ENCODE measurements around the gene PCDHA4.
"Not testable (repeated sequence)": the region's sequence is repeated elsewhere in the genome, so short reads cannot be mapped to it uniquely, and the experiment has no call there.

PCDHA4 gene

GRCh38 chr5:140796072-140796717, 10.7 kb upstream of the PCDHA4 start:
- not testable (repeated sequence) for H3K4me1 ChIP-seq (ENCODE audit: control insufficient read depth, low read depth, low read length); H3K27ac ChIP-seq (ENCODE audit: low read length); H3K9ac ChIP-seq (ENCODE audit: low read length); H3K4me3 ChIP-seq (ENCODE audit: low read length); H3K36me3 ChIP-seq (ENCODE audit: control insufficient read depth, low read depth, low read length); H3K27me3 ChIP-seq (ENCODE audit: control insufficient read depth, insufficient read depth, low read length)
- peaks cover 28% of the 10 kb centered on the region for H3K9me3 ChIP-seq (ENCODE audit: control insufficient read depth, low read depth, low read length)

DNA sequence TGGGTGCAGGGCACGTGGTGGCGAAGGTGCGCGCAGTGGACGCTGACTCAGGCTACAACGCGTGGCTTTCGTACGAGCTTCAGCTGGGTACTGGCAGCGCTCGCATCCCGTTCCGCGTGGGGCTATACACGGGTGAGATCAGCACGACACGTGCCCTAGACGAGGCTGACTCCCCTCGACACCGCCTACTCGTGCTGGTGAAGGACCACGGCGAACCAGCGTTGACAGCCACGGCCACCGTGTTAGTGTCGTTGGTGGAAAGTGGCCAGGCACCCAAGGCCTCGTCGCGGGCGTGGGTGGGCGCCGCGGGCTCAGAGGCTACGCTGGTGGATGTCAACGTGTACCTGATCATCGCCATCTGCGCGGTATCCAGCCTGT, 10.2 kb upstream of the PCDHA4 start:
- H3K4me3 ChIP-seq (ENCODE audit: low read length): no peak overlapping the region
- H3K4me1 ChIP-seq (ENCODE audit: control insufficient read depth, low read depth, low read length): no peaks in the 10 kb centered on the region
- no peak overlapping the region for H3K27ac ChIP-seq (ENCODE audit: low read length)
- no peaks in the 10 kb centered on the region for H3K36me3 ChIP-seq (ENCODE audit: control insufficient read depth, low read depth, low read length)
- H3K9ac ChIP-seq (ENCODE audit: low read length): no peak overlapping the region
- no peaks in the 10 kb centered on the region for H3K27me3 ChIP-seq (ENCODE audit: control insufficient read depth, insufficient read depth, low read length)
- peaks cover 28% of the 10 kb centered on the region for H3K9me3 ChIP-seq (ENCODE audit: control insufficient read depth, low read depth, low read length)

GRCh38 chr5:140800816-140801493, 5.9 kb upstream of the PCDHA4 start, which contains the start of gene PCDHA3:
Gene PCDHA3 (plus strand): TSS chr5:140801057.
- no peak within 1 kb of the TSS for H3K4me3 ChIP-seq (ENCODE audit: low read length)

DNA sequence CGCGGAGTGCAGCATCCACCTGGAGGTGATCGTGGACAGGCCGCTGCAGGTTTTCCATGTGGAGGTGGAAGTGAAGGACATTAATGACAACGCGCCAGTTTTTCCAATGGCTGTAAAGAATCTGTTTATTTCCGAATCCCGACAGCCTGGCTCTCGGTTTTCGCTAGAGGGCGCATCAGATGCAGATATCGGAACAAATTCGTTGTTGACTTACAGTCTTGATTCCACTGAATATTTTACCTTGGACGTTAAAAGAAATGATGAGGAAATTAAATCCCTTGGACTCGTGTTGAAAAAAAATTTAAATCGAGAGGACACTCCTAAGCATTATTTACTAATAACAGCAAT, 5.4 kb upstream of the PCDHA4 start:
- Histone ChIP-seq H3K9ac (ENCODE audit: low read length) (no peak overlapping the region), H3K27me3 (ENCODE audit: control insufficient read depth, insufficient read depth, low read length) (no peaks in the 10 kb centered on the region), H3K9me3 (ENCODE audit: control insufficient read depth, low read depth, low read length) (peaks cover 13% of the 10 kb centered on the region), H3K4me3 (ENCODE audit: low read length) (no peak overlapping the region), H3K27ac (ENCODE audit: low read length) (no peak overlapping the region), H3K4me1 (ENCODE audit: control insufficient read depth, low read depth, low read length) (peaks cover 5% of the 10 kb centered on the region), H3K36me3 (ENCODE audit: control insufficient read depth, low read depth, low read length) (no peaks in the 10 kb centered on the region)

More at GRCh38 chr5:140800816-140801493, 5.9 kb upstream of the PCDHA4 start, which contains the start of gene PCDHA3:
- H3K27me3 ChIP-seq (ENCODE audit: control insufficient read depth, insufficient read depth, low read length): no peaks in the 10 kb centered on the region
- peaks cover 13% of the 10 kb centered on the region for H3K9me3 ChIP-seq (ENCODE audit: control insufficient read depth, low read depth, low read length)
- no peaks in the 10 kb centered on the region for H3K36me3 ChIP-seq (ENCODE audit: control insufficient read depth, low read depth, low read length)
- no peak within 1 kb of the TSS for H3K27ac ChIP-seq (ENCODE audit: low read length)
- no peak within 1 kb of the TSS for H3K9ac ChIP-seq (ENCODE audit: low read length)
- H3K4me1 ChIP-seq (ENCODE audit: control insufficient read depth, low read depth, low read length): peaks cover under 1% of the 10 kb centered on the region

DNA sequence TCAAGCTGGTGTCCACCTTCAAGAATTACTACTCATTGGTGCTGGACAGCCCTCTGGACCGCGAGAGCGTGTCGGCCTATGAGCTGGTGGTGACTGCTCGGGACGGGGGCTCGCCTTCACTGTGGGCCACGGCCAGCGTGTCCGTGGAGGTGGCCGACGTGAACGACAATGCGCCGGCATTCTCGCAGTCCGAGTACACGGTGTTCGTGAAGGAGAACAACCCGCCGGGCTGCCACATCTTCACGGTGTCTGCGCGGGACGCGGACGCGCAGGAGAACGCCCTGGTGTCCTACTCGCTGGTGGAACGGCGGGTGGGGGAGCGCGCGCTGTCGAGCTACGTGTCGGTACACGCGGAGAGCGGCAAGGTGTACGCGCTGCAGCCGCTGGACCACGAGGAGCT, 4.5 kb upstream of the PCDHA4 start:
- not testable (repeated sequence) for H3K4me3 ChIP-seq (ENCODE audit: low read length); H3K9ac ChIP-seq (ENCODE audit: low read length); H3K27ac ChIP-seq (ENCODE audit: low read length); H3K4me1 ChIP-seq (ENCODE audit: control insufficient read depth, low read depth, low read length); H3K36me3 ChIP-seq (ENCODE audit: control insufficient read depth, low read depth, low read length); H3K9me3 ChIP-seq (ENCODE audit: control insufficient read depth, low read depth, low read length); H3K27me3 ChIP-seq (ENCODE audit: control insufficient read depth, insufficient read depth, low read length)

GRCh38 chr5:140802781-140803271, 4.0 kb upstream of the PCDHA4 start:
- H3K9me3 ChIP-seq (ENCODE audit: control insufficient read depth, low read depth, low read length): peaks cover 10% of the 10 kb centered on the region
- no peak overlapping the region for H3K4me3 ChIP-seq (ENCODE audit: low read length)
- H3K4me1 ChIP-seq (ENCODE audit: control insufficient read depth, low read depth, low read length): peaks cover 7% of the 10 kb centered on the region
- no peaks in the 10 kb centered on the region for H3K36me3 ChIP-seq (ENCODE audit: control insufficient read depth, low read depth, low read length)
- no peaks in the 10 kb centered on the region for H3K27me3 ChIP-seq (ENCODE audit: control insufficient read depth, insufficient read depth, low read length)
- no peak overlapping the region for H3K9ac ChIP-seq (ENCODE audit: low read length)
- no peak overlapping the region for H3K27ac ChIP-seq (ENCODE audit: low read length)

- not testable (repeated sequence) for H3K9me3 ChIP-seq (ENCODE audit: control insufficient read depth, low read depth, low read length); H3K9ac ChIP-seq (ENCODE audit: low read length); H3K27ac ChIP-seq (ENCODE audit: low read length); H3K27me3 ChIP-seq (ENCODE audit: control insufficient read depth, insufficient read depth, low read length); H3K36me3 ChIP-seq (ENCODE audit: control insufficient read depth, low read depth, low read length); H3K4me1 ChIP-seq (ENCODE audit: control insufficient read depth, low read depth, low read length)
- H3K4me3 ChIP-seq (ENCODE audit: low read length): peak overlapping the region; percentile 95
Observed at GRCh38 chr5:140808241-140808888, 1.5 kb downstream of the PCDHA4 start.

DNA sequence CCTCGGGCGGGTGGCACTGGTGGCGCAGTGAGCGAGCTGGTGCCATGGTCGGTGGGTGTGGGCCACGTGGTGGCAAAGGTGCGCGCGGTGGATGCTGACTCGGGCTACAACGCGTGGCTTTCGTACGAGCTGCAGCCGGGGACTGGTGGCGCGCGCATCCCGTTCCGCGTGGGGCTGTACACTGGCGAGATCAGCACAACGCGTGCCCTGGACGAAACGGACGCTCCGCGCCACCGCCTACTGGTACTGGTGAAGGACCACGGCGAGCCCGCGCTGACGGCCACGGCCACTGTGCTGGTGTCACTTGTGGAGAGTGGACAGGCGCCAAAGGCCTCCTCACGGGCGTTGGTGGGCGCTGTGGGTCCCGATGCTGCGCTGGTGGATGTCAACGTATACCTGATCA, 2.0 kb downstream of the PCDHA4 start:
- Histone ChIP-seq H3K9ac (ENCODE audit: low read length) (no peak overlapping the region), H3K27ac (ENCODE audit: low read length) (no peak overlapping the region), H3K9me3 (ENCODE audit: control insufficient read depth, low read depth, low read length) (no peaks in the 10 kb centered on the region), H3K27me3 (ENCODE audit: control insufficient read depth, insufficient read depth, low read length) (no peaks in the 10 kb centered on the region), H3K4me1 (ENCODE audit: control insufficient read depth, low read depth, low read length) (peaks cover 7% of the 10 kb centered on the region), H3K36me3 (ENCODE audit: control insufficient read depth, low read depth, low read length) (no peaks in the 10 kb centered on the region), H3K4me3 (ENCODE audit: low read length) (no peak overlapping the region)

- Histone ChIP-seq H3K9me3 (ENCODE audit: control insufficient read depth, low read depth, low read length) (no peaks in the 10 kb centered on the region), H3K4me3 (ENCODE audit: low read length) (no peak within 1 kb of the TSS), H3K27ac (ENCODE audit: low read length) (no peak within 1 kb of the TSS), H3K9ac (ENCODE audit: low read length) (no peak within 1 kb of the TSS), H3K36me3 (ENCODE audit: control insufficient read depth, low read depth, low read length) (no peaks in the 10 kb centered on the region), H3K27me3 (ENCODE audit: control insufficient read depth, insufficient read depth, low read length) (no peaks in the 10 kb centered on the region), H3K4me1 (ENCODE audit: control insufficient read depth, low read depth, low read length) (no peaks in the 10 kb centered on the region)
Observed at GRCh38 chr5:140821375-140822280, 14.8 kb downstream of the PCDHA4 start, which contains the start of gene PCDHA5. Gene PCDHA5 (plus strand): TSS chr5:140821613.

- Histone ChIP-seq H3K27me3 (ENCODE audit: control insufficient read depth, insufficient read depth, low read length) (no peaks in the 10 kb centered on the region), H3K4me1 (ENCODE audit: control insufficient read depth, low read depth, low read length) (no peaks in the 10 kb centered on the region), H3K4me3 (ENCODE audit: low read length) (no peak overlapping the region), H3K36me3 (ENCODE audit: control insufficient read depth, low read depth, low read length) (no peaks in the 10 kb centered on the region), H3K9me3 (ENCODE audit: control insufficient read depth, low read depth, low read length) (no peaks in the 10 kb centered on the region), H3K27ac (ENCODE audit: low read length) (no peak overlapping the region), H3K9ac (ENCODE audit: low read length) (no peak overlapping the region)
Observed at GRCh38 chr5:140822281-140822629, 15.4 kb downstream of the PCDHA4 start.

GRCh38 chr5:140822969-140823368, 16.1 kb downstream of the PCDHA4 start:
- not testable (repeated sequence) for H3K4me3 ChIP-seq (ENCODE audit: low read length); H3K27ac ChIP-seq (ENCODE audit: low read length); H3K27me3 ChIP-seq (ENCODE audit: control insufficient read depth, insufficient read depth, low read length); H3K9me3 ChIP-seq (ENCODE audit: control insufficient read depth, low read depth, low read length); H3K9ac ChIP-seq (ENCODE audit: low read length); H3K4me1 ChIP-seq (ENCODE audit: control insufficient read depth, low read depth, low read length); H3K36me3 ChIP-seq (ENCODE audit: control insufficient read depth, low read depth, low read length)
